Left renal pelvis (tissue), 4 donors: ENCODE data around the gene CAMK1G. TPM values are rescaled to one million over a fixed set of nuclear protein-coding genes. Genes with fewer than 3 reads are reported as not detected.

ENCODE experiments used
- DNase-seq, 4 donors: peaks; one replicate each; pipeline ENCODE4 v3.0.0-alpha.2; 2013; ENCODE audit warnings: low read depth in 4 of 4, low spot score in 3 of 4
- polyA plus RNA-seq, 4 donors: library from polyadenylated mRNA; unstranded; fragments of 120-200 nt; gene quantifications; one replicate each; pipeline ENCODE4 v1.2.1, GENCODE V29; 2013; ENCODE audit not compliant: insufficient read length in 4 of 4

The CAMK1G gene
- polyA plus RNA-seq, 4 donors, result 1.4 to 6.3 (median 4.7) TPM

DNA sequence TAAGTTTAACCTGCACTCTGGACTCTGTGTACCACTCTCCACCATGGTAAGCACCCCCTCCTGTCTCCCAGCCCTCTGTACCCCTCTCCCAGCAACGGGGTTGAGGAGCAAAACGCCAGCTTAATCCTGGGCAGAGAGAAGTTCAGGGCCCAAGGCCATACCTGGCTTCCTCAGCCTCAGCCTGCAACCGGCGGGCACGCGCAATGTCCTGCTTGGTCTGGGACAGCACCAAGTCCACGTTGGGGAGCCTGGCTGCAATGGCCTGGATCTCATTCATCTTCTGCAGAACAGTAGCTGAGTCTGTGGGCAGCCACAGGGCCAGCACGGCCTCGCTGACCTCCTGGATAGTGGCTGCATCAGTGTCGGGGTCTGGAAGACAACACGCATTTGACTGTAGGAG is 34.8 kb downstream of the CAMK1G start:
- DNase-seq, result no peak

DNA sequence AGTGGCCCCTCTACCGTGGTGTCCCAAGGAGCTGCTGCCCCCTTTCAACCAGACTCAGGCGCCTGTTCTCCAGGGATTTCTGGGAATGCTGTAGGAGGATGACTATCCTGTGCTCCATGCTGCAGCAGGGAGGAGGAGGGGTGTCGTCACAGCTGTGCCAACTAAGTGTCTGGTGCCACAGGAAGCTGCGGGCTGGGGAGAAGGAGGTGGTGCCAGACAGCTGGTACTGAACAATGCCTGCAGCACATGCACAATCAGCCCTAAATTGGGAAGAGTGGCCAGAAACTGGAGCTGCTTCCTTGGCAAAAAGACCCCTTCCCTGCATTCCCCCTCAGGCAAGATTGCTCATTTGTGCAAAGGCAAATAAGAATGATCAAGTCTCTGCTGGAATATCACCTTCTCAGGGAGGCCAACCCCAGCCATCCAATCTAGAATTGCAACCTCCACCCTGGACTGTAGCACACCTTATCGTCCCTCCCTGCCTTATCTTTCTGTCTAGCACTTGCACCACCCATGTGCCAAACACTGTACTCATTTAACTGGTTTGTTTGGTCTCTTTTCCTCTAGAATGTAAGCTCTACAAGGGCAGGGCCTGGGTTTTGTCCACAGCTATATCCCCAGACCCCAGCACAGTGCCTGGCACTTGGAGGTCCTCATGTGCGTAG is 35.4 kb downstream of the CAMK1G start:
- no peak for DNase-seq

DNA sequence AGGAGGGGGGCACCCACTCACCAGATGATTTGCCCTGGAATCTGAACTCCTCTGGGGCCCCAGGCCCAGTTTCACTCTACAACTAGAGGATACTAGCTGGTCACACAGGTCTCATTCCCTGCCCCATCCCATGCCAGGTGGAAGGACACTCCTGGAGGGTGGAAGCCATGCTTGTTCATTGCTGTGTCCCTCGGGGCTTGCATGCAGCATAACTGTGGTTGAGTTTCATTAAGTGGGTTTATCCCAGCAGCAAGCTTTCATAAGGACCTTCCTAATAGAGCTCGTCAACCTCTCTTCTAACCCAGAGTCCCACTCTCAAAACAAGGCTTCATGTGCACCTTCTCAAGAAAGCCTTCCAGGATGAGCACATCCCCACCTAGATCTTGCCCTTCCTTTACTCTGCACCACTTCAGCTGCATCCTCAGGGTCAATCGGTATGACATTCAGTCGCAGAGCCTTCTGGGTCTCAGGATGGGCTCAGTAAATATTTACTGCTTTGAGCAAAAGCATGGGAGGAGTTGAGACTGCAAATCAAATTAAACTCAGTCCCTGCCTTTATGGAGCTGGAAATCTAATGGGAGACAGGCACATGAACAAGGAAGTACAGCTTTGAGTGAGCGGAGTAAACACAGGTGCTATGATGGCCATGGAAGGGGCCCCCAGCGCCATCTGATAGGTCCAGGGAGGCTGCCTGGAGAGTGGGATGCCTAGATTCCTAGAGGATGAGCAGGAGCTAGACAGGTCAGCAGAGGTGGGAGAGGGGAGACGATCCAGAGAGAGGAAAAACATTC is 36.4 kb downstream of the CAMK1G start:
- DNase-seq, result no peak

DNA sequence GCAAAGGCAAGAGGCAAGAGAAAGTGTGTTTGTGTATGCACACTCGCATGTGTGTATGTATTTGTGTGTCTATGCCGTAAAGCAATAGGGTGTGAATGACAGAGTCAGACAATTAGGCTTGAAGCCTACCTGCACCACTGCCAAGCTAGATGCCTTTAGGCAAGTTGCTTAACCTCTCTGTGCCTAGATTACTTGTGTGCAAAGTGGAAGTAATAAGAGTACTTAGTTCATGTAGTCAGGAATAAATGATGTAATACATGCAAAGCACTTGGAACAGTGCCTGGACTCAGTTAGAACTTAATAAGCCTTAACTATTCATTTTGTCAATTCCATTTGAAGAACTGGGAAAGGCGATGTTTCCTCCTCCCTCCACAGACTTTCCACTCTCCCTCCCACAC is 37.0 kb downstream of the CAMK1G start:
- no peak for DNase-seq

DNA sequence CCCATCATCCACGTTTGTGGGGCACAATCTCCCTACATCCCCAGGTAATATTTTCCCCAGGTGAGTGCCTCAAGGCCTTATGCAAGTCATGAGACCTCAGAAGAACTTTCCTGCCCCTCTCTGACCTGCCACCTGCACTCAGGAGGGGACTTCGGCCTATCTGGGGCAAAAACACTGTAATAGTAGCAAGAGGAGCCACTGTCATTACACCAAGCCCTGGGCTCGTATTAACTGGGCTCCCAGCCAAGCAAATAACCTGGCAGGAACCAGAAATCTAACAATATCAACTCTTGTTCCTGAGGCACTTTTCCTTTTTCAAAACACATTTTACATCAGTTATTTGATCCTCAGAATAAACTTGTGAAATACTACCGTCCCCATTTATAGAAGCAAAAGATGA is 37.8 kb downstream of the CAMK1G start:
- no peak for DNase-seq

DNA sequence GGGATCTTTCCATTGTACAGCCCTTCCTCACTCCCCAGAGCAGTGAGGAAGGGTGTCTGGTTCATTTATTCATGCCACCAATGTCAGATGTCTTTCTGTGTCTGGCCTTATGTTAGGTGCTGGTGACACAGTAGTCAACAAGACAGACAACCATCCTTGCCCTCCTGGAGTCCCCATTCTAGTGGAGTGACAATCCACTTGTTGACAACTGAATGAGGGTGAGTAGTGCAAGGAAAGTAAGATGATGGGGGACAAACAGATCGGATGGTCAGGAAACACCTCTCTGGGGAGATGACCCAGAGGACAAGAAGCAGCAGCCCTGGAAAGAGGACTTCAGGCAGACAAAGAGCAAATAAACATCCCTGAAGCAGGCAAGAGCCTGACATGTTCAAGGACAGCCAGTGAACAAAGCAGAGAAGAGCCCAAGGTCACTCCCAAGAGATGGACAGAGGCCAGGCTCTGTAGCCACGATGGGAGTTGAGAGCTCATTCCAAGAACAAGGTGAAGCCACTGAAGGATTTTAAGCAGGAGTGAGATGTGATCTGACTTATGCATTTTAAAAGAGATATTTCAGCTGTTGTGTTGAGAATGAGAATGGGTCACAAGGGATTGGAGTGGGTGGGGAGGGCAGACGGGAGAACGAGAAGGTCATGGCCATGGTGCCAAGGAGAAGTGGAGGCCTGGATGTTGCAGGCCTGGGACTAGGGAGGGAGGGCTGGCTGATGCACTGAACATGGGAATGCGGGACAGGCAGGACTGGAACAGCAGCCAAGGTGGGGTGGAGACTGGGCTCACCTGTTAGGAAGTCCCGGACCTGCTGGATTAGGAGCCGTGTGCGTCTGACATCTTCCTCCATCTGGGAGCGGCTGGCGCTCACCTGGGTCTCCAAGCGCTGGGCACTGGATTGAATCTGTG is 38.5 kb downstream of the CAMK1G start:
- no peak for DNase-seq

DNA sequence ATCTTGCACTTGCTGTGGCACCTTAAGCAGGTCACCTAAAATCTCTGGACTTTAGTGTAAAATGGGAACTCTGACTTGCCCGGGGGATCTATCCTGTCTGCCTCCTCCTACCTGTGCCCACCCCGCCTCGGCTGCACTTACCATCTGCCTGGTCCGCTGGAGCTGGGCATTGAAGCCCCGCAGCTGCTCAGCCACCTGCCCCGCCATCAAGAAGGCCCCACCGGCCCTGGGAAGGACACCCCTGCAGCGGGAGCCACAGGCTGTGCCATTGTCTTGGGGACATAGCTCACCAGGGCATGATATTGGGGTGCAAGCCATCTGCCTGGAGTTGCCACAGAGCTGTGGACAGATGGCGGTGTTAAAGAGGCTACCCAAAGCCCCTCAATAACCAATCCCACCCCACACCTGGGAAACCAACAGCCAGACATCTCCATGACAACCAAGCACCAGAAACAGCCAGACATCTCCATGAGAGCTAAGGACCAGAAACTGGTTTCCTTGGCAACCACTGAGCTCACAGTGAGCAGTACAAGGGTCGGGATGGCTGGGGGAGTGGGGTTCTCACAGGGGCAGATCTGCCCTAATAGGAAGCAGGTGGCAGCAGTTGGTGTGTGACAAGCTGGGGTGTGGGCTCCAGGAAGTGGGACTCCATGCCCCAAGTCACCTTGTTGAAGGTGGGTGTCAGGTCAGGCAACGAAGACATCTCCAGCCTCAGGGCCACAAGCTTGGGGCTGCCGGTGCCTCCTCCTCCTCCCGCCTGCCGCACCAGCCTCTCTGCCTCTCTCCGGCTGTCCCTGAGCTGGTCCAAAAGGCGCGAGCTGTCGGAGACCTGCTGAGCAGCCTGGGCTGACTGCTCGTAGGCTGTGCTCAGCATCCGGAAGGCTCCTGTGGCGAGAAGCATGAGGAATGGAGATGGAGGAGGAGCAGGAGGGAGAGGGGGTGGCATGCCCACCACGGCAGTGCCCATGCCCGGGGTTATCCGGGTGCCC is 39.6 kb downstream of the CAMK1G start:
- no peak for DNase-seq

DNA sequence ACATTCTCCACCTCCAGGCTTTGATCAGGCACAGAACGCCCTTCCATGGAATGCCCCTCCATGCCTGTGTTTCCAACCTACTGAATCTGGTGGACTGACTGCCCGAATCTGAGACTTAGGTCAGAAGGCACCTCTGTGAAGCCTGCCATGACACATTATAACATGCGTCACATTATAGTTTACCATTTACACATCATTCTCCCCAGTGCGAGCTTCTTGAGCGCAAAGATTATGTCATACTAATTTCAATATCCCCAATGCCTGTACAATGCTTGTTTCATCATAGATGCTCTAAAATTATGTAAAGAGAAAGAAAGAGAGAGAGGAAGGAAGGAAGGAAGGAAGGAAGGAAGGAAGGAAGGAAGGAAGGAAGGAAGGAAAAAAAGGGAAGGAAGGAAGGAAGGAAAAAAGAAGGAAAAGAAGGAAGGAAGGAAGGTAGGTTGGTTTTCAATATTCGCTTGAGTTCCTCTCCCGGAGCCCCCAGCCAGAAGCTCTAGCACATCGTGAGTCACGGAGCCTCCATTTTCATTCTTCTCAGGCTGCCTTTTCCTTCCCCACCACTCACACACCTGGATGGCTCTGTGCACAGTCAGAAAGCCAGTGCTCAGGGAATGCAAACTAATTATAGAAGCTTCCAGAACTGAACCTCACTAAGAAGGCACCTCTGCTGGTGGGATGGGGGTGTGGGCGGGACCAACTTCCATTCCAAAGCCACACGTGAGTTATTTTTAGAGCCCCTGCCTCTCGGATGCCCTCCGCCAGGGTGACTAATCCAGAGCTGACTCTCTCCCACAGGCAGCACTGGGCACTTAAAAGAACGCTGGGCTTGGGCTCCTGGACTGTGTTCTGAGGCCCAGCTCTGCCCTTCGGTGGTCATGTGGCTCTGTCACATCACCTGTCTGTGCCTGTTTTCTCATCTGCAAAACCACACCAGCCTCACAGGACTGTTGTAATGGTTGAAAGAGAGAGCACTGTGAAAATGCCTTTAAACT is 41.3 kb downstream of the CAMK1G start:
- DNase-seq, result no peak

DNA sequence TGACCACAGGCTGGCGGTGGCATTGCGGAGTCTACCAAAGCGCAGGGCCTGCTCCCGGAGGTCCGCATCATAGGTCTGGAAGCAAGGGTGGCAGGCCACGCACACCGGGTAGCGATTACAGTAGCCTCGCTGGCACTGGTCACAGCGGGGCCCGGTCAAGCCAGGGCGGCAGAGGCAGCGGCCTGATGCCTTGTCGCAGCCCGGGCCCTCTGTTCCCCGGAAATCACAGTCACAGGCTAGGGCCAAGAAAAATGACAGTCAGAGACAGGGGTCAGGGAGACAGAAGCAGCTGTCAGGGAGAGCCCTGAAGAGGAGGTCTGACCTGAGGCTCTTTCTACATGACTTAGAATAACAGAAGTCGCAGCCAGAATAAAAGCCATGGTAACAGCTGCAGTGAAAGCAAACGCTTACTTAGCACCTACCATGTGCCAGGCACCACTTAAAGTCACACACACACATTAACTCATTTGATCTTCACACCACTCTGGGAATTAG is 42.3 kb downstream of the CAMK1G start:
- DNase-seq, result no peak

DNA sequence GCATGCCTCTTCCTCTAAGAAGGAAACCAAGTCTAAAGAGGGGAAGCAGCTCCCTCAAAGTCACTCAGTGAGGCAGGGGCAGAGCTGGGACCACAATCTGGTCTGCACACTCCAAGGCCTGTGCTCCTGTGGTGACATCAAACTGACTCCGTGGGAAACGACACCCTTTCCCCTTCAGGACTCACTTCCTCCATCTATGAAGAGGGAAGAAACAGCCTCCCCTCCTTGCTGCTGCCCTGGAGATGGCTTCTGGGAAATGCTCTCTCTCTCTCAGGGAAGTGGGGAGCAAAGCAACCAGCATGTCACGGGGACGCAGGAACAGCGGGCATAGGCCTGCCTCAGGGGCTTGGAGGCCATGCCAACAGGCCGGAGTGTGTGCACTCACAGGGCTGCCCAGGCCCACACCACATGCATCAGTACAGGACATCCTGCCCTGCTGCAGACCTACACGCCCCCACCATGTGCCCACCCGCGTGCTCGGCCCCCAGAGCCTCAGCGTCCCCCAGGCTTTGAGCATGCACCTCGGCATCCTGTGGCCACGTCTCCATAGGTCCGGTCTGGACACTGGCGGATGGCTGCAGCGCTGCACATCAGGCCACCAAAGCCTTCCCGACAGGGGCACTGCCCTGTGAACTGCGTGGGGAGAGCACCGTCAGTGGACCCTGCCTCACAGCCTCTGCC is 43.0 kb downstream of the CAMK1G start:
- no peak for DNase-seq

DNA sequence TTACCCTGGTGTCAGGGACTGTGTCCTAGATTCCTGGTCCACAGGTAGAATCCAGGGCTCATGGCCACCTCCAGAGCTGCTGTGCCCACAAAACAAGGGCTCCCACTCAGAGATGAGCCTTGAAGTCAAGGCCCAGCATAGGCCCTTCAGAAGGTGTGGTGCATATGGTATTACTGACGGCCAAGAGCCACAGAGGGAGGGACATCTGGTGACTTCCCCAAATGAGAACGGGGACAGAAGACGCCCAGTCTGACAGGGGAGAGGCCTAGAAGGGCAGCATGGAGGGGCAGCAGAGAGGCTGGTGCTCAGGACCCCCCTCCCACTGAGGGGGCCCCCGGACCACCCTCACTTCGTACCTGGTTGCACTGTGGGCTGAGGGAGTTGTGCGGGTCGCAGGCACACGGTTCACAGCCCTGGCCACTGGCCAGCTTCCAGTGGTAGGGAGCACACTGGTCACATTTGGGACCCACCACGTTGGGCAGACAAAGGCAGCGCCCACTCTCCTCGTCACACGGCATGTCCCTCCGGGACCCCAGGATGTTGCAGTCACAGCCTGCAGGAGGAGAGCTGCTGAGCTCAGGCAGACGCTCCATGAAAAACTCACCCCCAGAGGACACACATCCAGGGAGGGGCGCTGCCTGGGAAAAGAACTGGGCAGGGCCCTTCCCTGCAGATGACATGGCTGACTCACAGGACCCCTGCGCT is 43.7 kb downstream of the CAMK1G start:
- no peak for DNase-seq

DNA sequence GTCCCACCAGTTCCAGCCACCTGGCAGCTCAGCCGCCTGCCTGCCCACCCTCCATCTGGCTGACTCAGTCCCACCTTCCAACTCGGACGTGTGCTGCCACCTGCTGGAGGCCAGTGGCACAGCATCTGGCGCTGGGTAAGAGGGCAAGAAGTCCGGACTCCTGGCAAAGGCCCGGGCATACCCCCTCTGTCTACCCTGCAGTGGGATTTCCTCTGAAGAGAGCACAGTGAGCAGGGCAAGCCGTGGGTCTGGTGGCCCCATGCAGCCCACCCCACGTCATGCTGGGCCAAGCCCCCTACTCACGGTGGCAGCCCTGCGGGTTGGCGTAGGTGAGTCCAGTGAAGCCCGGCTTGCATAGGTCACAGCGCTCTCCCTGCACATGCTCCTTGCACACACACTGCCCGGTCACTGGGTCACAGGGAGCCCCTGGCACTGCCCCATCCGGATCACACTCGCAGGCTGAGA is 44.2 kb downstream of the CAMK1G start:
- peak in 2 of 4 donors; percentile 71 to 73 for DNase-seq

DNA sequence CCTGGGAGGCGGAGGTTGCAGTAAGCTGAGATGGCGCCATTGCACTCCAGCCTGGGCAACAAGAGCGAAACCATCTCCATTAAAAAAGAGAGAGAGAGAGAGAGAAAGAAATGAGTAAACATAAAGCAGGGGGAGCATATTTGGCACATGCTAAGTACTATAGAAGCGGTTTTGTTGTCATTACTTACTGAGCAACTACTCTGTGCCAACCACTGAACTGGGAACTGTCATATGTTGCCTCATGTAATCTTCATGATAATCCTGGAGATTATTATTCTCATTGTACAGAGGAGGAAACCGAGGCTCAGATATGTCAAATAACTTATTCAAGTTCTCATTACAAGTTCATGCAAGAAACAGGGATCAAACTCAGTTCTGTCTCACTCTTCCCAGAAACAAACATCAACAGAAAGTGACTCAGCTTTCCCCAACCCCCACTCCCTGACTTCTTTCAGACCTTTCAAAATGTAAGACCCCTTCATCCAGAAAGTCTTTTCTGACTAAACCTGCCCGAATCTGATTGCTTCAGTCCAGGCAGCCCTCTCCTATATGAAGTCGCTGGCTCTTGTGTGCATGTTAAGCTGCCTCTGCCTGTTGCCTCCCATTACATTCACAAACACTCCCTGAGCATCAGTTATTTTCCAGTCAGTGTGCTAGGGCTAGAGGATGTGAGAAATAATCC is 45.2 kb downstream of the CAMK1G start:
- no peak for DNase-seq

DNA sequence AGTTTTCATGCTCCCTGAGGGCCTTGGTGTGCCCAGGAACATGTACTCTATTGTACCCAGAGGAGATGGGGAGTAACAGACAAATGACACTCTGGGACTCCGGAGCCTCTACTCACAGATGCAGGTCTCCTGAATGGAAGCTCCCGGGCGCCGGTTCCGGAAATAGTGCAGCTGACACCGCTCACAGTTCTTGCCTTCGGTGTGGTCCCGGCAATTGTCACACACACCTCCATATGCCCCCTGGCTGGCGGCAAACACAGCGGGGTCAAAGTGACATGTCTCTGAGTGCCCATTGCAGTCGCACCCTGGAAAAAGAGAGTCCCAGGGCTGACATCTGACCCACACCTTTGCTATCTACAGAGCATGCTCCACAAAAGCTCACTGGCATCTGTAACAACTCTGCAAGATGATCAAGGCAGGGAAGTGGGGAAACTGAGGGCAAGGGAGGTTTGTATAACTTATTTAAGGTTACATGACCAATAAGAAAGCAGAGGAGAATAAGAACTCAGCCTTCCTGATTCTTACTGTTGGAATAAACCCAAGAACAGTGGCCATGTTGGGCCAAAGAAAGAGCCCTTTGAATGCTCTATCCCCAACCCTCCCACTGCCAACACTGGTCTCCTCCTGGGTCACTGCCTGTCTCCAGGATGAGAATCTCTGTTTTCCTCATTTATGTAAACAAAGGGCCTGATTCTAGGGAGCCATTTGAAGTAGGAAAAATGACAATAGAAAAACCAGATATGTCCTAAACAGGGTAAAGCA is 46.3 kb downstream of the CAMK1G start:
- no peak for DNase-seq

DNA sequence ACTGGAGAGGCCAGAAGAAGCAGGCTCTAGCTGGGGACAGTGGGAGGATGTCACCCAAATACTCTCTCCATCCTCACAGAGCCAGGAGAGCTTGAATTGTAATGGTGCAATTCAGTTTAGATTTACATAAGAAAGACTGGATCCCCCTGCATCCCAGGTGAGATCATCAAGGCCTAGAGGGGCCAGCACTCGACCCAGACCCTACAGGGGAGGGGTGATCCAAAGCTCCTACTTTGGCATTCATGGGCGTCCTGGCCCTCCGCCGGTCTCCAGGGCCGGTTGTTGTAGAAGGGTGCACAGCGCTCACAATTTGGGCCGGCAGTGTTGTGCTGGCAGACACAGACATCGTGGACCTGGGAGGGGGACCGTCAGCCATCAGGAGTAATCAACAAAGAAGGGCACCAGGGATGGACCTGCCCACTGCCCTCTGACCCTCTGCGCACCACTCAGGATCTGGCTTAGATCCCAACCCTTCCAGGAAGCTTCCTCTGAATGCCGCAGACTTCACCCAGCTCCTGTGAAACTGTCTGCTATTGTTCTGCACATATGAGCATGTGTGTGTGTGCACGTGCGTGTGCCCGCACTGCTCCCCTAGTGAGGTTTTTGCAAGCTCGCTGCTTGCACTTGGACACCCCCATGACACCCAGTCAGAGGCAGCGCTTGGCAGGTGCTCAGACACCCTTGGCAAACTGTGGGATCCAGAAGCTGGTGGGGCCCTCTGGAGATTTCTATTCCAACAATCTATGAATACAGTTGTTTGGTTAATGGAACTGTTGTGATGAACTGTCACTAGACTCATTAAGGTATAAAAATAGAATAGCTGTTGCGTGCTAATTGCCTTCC is 47.1 kb downstream of the CAMK1G start:
- no peak for DNase-seq
